Measurements from ENCODE around the gene HEBP2.
"Not testable (repeated sequence)": the region's sequence is repeated elsewhere in the genome, so short reads cannot be mapped to it uniquely, and the experiment has no call there.

Gene HEBP2

GRCh38 chr6:138403801-138404665 lies at the start of gene HEBP2:
Gene HEBP2, plus strand, starts transcription at chr6:138404223. Its CDS starts 273 bp downstream, at chr6:138404496.
- DNase-seq (ENCODE audit: low read depth in 3 of 3): peak; percentile 78 to 85 (median 84)

- DNase-seq (ENCODE audit: low read depth in 3 of 3): no peak
Measured at GRCh38 chr6:138357928-138358327, 46.1 kb upstream of the HEBP2 start.

GRCh38 chr6:138368684-138369083 lies 35.3 kb upstream of the HEBP2 start:
- not testable (repeated sequence) for DNase-seq (ENCODE audit: low read depth in 3 of 3)

- DNase-seq (ENCODE audit: low read depth in 3 of 3): no peak
Measured at GRCh38 chr6:138370631-138371451, 33.2 kb upstream of the HEBP2 start.

- no peak for DNase-seq (ENCODE audit: low read depth in 3 of 3)
Measured at GRCh38 chr6:138371452-138371711, 32.6 kb upstream of the HEBP2 start.

- no peak for DNase-seq (ENCODE audit: low read depth in 3 of 3)
Measured at GRCh38 chr6:138371720-138372119, 32.3 kb upstream of the HEBP2 start.

- DNase-seq (ENCODE audit: low read depth in 3 of 3): no peak
Measured at GRCh38 chr6:138372711-138373463, 31.1 kb upstream of the HEBP2 start.

GRCh38 chr6:138374230-138374629 lies 29.8 kb upstream of the HEBP2 start:
- DNase-seq (ENCODE audit: low read depth in 3 of 3): no peak

- no peak for DNase-seq (ENCODE audit: low read depth in 3 of 3)
Measured at GRCh38 chr6:138374815-138375214, 29.2 kb upstream of the HEBP2 start.

- DNase-seq (ENCODE audit: low read depth in 3 of 3): no peak
Measured at GRCh38 chr6:138377042-138377441, 27.0 kb upstream of the HEBP2 start.

- no peak for DNase-seq (ENCODE audit: low read depth in 3 of 3)
Measured at GRCh38 chr6:138377844-138378243, 26.2 kb upstream of the HEBP2 start, which contains the start of gene SMIM28. Gene SMIM28, plus strand, starts transcription at chr6:138377905. Its CDS starts 168 bp downstream, at chr6:138378073.

GRCh38 chr6:138378463-138378862 lies 25.6 kb upstream of the HEBP2 start:
- no peak for DNase-seq (ENCODE audit: low read depth in 3 of 3)

- DNase-seq (ENCODE audit: low read depth in 3 of 3): no peak
Measured at GRCh38 chr6:138382498-138383265, 21.3 kb upstream of the HEBP2 start.

GRCh38 chr6:138383776-138384175 lies 20.2 kb upstream of the HEBP2 start:
- DNase-seq (ENCODE audit: low read depth in 3 of 3): no peak

- no peak for DNase-seq (ENCODE audit: low read depth in 3 of 3)
Measured at GRCh38 chr6:138386897-138387296, 17.1 kb upstream of the HEBP2 start.

GRCh38 chr6:138387577-138388368 lies 16.2 kb upstream of the HEBP2 start:
- no peak for DNase-seq (ENCODE audit: low read depth in 3 of 3)

- no peak for DNase-seq (ENCODE audit: low read depth in 3 of 3)
Measured at GRCh38 chr6:138389551-138389950, 14.5 kb upstream of the HEBP2 start.

GRCh38 chr6:138393871-138394783 lies 9.9 kb upstream of the HEBP2 start:
- no peak for DNase-seq (ENCODE audit: low read depth in 3 of 3)

- DNase-seq (ENCODE audit: low read depth in 3 of 3): no peak
Measured at GRCh38 chr6:138396709-138397108, 7.3 kb upstream of the HEBP2 start.

All from stimulated activated CD4-positive, alpha-beta T cell treated with anti-CD3 and anti-CD28 coated beads, TNF-alpha, amount 100 ng/mL, for 48 hours (primary cell).